ENCODE measurements around the gene DUSP7. TPM values are rescaled to one million over a fixed set of nuclear protein-coding genes. Genes with fewer than 3 reads are reported as not detected.

The DUSP7 gene
- total RNA-seq (2022; extraction: Qiagen RNA extraction; ENCODE audit: low read depth) = 14.3 to 16.0 TPM (median 14.8 TPM) in 5 replicates

DNA sequence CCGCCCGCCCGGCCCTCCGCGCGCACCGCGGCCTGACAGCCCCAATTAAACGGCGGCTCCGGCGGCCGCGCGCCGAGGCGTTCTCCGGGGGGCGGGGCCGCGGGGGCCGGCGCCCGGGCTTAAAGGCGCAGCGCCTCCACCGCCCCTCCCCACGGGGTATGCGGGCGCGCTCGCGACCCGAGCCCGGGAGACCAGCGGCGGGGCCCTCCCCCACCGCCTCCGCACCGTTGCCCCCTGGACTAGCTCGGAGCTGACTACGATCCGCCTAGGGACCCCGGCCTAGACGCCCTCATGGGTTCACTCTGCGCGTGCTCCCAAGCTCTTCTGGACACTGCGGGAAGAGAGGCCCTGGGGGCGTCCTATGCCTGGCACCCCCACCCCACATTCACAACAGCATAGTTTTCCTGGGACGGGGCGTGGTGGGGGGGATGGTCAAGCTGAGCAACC lies at the start of gene DUSP7:
DUSP7 (minus strand) TSS at position 51 of the 447 bp plus-strand sequence. CDS start 205 bp downstream, outside the sequence.

Other genes starting within 250 kb of the DUSP7 start
- gene IQCF2, start 195.0 kb downstream of the DUSP7 start, total RNA-seq (2022; extraction: Qiagen RNA extraction; ENCODE audit: low read depth) = not detected in 5 replicates
- not detected in 5 replicates for gene IQCF5, start 181.0 kb downstream of the DUSP7 start, total RNA-seq (2022; extraction: Qiagen RNA extraction; ENCODE audit: low read depth)
- 0.14 TPM in 1 of 5 replicates, not detected in the others for gene IQCF1, start 153.2 kb downstream of the DUSP7 start, total RNA-seq (2022; extraction: Qiagen RNA extraction; ENCODE audit: low read depth)
- 41.0 to 56.7 TPM (median 47.7 TPM) in 5 replicates for gene RRP9, start 114.7 kb downstream of the DUSP7 start, total RNA-seq (2022; extraction: Qiagen RNA extraction; ENCODE audit: low read depth)
- gene PARP3, start 114.2 kb downstream of the DUSP7 start, total RNA-seq (2022; extraction: Qiagen RNA extraction; ENCODE audit: low read depth) = 8.4 to 10.5 TPM (median 9.5 TPM) in 5 replicates
- gene GPR62, start 101.2 kb downstream of the DUSP7 start, total RNA-seq (2022; extraction: Qiagen RNA extraction; ENCODE audit: low read depth) = 0.06 TPM in 1 of 5 replicates, not detected in the others
- 11.7 to 13.8 TPM (median 12.9 TPM) in 5 replicates for gene PCBP4, start 89.1 kb downstream of the DUSP7 start, total RNA-seq (2022; extraction: Qiagen RNA extraction; ENCODE audit: low read depth)
- gene ABHD14B, start 82.5 kb downstream of the DUSP7 start, total RNA-seq (2022; extraction: Qiagen RNA extraction; ENCODE audit: low read depth) = 30.3 to 35.7 TPM (median 32.1 TPM) in 5 replicates
- gene ABHD14A, start 81.5 kb downstream of the DUSP7 start, total RNA-seq (2022; extraction: Qiagen RNA extraction; ENCODE audit: low read depth) = 9.4 to 15.7 TPM (median 14.2 TPM) in 5 replicates
- gene ACY1, start 73.0 kb downstream of the DUSP7 start, total RNA-seq (2022; extraction: Qiagen RNA extraction; ENCODE audit: low read depth) = 23.8 to 27.0 TPM (median 25.0 TPM) in 5 replicates
- 1,233 to 1,659 TPM (median 1,287 TPM) in 5 replicates for gene RPL29, start 60.7 kb downstream of the DUSP7 start, total RNA-seq (2022; extraction: Qiagen RNA extraction; ENCODE audit: low read depth)
- gene POC1A, start 97.9 kb upstream of the DUSP7 start, total RNA-seq (2022; extraction: Qiagen RNA extraction; ENCODE audit: low read depth) = 15.5 to 20.4 TPM (median 17.8 TPM) in 5 replicates
- 49.5 to 55.6 TPM (median 52.5 TPM) in 5 replicates for gene ALAS1, start 141.6 kb upstream of the DUSP7 start, total RNA-seq (2022; extraction: Qiagen RNA extraction; ENCODE audit: low read depth)
- 0.06 TPM in 1 of 5 replicates, not detected in the others for gene TLR9, start 169.1 kb upstream of the DUSP7 start, total RNA-seq (2022; extraction: Qiagen RNA extraction; ENCODE audit: low read depth)
- 59.9 to 79.9 TPM (median 69.8 TPM) in 5 replicates for gene TWF2, start 182.6 kb upstream of the DUSP7 start, total RNA-seq (2022; extraction: Qiagen RNA extraction; ENCODE audit: low read depth)
- 3.9 to 5.7 TPM (median 5.0 TPM) in 5 replicates for gene PPM1M, start 189.2 kb upstream of the DUSP7 start, total RNA-seq (2022; extraction: Qiagen RNA extraction; ENCODE audit: low read depth)
- 50.0 to 59.3 TPM (median 55.6 TPM) in 5 replicates for gene WDR82, start 222.1 kb upstream of the DUSP7 start, total RNA-seq (2022; extraction: Qiagen RNA extraction; ENCODE audit: low read depth)
- gene GLYCTK, start 231.3 kb upstream of the DUSP7 start, total RNA-seq (2022; extraction: Qiagen RNA extraction; ENCODE audit: low read depth) = 3.6 to 4.8 TPM (median 4.3 TPM) in 5 replicates